Stimulated activated CD8-positive, alpha-beta memory T cell treated with anti-CD3 and anti-CD28 coated beads, Interleukin-12 subunit alpha, Interleukin-12 subunit beta, amount 100 ng/mL, for 1 hour (primary cell): Measurements from ENCODE around the gene BCAN.
"Not testable (repeated sequence)": the region's sequence is repeated elsewhere in the genome, so short reads cannot be mapped to it uniquely, and the experiment has no call there.

ENCODE experiments used
- DNase-seq: peaks from one replicate; pipeline ENCODE4 v3.0.0-alpha.2; 2020; ENCODE audit warnings: low read depth

BCAN gene, protein sequence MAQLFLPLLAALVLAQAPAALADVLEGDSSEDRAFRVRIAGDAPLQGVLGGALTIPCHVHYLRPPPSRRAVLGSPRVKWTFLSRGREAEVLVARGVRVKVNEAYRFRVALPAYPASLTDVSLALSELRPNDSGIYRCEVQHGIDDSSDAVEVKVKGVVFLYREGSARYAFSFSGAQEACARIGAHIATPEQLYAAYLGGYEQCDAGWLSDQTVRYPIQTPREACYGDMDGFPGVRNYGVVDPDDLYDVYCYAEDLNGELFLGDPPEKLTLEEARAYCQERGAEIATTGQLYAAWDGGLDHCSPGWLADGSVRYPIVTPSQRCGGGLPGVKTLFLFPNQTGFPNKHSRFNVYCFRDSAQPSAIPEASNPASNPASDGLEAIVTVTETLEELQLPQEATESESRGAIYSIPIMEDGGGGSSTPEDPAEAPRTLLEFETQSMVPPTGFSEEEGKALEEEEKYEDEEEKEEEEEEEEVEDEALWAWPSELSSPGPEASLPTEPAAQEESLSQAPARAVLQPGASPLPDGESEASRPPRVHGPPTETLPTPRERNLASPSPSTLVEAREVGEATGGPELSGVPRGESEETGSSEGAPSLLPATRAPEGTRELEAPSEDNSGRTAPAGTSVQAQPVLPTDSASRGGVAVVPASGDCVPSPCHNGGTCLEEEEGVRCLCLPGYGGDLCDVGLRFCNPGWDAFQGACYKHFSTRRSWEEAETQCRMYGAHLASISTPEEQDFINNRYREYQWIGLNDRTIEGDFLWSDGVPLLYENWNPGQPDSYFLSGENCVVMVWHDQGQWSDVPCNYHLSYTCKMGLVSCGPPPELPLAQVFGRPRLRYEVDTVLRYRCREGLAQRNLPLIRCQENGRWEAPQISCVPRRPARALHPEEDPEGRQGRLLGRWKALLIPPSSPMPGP

DNA sequence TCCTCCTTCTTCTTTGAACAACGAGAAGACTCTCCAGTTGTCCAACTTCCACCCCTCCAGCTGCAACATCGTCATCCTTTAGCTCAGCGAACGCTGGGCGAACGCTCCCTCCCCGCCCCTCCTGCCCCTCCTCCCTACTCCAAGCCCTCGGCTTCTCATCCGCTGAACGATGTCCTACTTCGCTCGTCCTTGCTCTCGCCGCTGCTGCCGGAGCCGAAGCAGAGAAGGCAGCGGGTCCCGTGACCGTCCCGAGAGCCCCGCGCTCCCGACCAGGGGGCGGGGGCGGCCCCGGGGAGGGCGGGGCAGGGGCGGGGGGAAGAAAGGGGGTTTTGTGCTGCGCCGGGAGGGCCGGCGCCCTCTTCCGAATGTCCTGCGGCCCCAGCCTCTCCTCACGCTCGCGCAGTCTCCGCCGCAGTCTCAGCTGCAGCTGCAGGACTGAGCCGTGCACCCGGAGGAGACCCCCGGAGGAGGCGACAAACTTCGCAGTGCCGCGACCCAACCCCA lies at the start of gene BCAN:
Gene BCAN, plus strand, starts transcription at position 357 of the 504 bp plus-strand sequence. CDS start 3,938 bp downstream, outside the sequence.
- DNase-seq: no peak

DNA sequence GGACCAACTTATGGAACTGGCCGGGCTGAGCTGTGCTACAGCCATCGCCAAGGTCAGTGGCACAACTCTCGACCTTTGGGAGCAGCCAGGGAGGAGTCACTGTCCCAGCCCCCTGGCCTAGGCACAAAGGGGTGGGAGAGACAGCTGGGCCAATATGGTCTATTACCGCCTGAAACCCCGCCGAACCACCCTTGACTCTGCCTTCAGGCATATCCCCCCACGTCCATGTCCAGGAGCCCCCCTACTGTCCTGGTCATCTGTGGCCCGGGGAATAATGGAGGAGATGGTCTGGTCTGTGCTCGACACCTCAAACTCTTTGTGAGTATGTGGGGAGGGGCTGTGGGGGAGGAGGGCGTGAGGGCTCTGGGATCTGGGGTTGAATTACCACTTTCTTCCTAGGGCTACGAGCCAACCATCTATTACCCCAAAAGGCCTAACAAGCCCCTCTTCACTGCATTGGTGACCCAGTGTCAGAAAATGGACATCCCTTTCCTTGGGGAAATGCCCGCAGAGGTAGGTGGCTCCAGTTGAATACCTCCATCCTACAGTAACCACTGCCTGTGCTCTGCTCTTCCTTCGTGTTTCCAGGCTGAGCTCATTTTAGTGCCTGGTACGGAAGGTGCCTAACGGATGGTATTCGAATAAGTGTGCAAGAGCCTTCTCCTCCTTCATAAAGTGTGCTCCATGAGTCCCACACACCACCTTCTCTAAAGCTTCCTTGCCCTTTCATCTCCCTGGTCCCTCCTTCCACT lies 49.6 kb upstream of the BCAN start:
- DNase-seq: no peak

DNA sequence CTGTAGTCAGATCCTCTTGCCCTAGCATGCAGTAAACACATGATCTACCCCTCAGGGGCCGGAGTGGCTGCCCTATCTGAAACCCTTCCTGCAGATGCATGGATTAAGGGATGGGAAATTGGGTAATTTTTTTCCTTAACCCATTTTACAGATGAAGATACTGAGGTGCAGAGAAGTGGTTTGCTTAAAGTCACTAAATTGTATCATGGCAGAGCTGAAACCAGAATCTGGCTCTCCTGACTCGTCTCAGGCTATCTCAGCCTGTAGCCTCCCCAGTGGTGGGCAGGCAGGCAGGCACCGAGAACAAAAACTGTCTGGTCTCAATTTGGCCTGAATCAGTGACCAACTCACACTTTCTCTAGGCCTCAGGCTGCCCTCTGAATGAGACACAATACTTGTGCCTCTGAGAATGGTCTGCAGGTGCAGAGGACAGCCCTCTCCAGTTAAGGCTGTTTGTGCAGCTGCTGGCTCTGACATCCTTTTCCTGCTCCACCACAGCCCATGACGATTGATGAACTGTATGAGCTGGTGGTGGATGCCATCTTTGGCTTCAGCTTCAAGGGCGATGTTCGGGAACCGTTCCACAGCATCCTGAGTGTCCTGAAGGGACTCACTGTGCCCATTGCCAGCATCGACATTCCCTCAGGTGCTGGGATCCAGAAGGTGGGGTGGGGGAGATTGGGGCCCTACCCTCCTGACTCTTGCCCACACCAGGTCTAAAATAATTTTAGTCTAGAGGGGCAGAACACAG lies 48.8 kb upstream of the BCAN start:
- no peak for DNase-seq

DNA sequence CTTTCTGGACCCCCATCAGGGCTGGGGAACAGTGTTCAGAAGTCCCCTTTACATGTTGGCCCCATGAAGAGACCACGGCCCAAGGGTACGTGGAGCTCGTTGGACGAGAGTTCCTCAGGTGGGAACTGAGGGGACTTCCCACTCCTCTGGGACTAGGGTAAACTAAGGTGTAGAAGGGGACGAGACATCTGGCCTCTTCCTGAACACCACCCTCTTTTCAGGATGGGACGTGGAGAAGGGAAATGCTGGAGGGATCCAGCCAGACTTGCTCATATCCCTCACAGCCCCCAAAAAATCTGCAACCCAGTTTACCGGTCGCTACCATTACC lies 48.3 kb upstream of the BCAN start:
- no peak for DNase-seq

DNA sequence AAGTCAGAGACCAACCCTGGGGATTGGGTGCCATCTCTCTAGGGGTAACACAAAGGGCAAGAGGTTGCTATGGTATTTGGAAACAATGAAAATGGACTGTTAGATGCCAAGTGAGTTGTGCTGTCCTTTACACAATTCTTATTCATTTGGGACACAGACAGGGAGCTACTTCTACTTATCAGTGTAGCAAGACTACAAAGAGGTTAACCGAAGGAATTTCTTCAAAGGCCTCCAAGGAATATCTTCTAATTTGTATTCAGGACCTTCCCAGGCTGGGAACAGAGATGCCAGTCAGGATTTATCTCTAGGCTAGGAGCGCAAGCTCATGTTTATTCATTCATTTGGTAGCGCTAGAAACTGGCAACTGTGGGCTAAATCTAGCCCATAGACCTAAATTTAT lies 47.7 kb upstream of the BCAN start:
- DNase-seq: no peak

DNA sequence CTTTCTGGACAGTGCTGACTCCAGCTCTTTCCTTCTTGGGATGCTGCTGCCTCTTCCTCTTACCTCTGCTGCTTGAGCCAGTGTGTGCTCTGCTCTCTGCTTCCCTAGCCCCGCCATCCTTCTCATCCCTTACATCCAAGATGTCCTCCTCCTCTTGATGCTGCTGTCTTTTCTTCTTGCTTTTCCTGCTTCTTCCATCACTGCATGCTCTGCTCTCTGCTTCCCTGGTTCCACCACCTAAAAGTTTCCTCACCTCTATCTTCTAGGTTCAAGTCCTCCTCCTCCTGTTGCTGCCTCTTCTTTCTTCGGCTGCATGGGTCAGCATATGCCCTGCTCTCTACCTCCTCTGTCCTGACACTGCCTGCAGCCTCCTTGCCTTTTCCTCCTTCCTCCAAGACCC lies 46.9 kb upstream of the BCAN start:
- DNase-seq: no peak

DNA sequence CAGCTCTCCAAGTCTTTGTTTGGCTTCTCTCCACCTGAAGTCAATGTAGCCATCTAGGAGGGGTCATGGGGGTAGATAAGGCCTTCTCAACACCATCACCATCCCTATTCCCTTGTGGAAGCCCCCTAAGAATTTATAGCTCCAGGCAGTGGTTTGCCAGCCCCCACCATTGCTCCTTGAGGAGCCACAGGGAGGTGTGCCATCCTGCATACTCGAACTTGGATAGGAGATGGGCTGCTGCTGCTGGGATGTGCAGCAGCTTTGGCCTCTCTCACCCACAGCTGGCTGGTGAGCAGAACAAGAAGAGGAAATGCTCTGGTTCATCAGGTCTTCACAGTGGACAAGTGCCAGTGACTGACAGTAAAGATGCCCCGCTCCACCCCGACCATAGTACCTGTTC lies 45.5 kb upstream of the BCAN start:
- no peak for DNase-seq

DNA sequence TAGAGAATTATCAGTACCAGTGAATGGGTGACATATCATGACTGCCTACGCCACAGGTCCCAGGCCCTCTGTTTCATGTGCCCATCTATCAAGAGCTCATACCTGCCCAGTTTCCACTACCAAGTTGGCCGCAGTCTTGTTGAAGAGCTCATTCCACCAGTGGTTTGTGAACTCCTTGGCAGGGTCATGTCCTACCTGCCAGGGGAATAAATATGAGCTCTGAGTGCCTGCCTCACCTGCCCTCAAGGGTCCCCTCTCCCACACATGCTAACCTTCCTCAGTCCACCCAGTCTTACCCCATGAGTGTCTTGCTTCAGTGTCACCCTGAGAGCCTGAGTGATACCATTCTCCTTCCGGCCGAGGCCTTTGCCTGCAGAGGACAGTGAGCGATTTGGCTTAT lies 43.8 kb upstream of the BCAN start:
- no peak for DNase-seq

DNA sequence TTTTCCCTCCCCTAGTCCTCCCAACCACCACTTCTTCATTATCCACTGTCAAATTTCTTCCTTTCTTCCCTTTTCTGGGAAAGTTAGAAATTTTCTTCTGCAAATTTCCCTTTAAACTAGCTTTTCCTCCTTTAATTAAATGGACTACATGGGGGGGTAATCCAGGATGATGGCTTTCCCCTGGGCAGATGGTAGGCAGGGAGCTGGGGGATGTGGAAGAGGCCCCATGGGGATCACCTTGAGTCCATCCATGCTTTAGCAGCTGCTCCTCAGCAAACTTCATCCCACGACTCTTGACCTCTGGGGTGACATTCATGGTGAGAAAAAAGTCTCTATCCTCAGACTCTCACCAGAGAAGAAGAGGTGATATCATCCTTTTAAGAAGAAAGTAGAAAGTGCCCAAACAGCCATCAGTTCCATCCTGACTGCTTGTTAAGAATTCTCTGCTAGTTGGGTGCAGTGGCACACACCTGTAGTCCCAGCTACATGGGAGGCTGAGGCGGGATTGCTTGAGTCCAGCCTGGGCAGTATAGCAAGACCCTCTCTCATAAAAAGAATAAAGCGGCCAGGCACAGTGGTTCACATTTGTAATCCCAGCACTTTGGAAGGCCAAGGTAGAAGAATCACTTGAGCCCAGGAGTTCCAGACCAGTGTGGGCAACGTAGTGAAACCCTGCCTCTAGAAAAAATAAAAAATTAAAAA lies 43.0 kb upstream of the BCAN start:
- DNase-seq: no peak

DNA sequence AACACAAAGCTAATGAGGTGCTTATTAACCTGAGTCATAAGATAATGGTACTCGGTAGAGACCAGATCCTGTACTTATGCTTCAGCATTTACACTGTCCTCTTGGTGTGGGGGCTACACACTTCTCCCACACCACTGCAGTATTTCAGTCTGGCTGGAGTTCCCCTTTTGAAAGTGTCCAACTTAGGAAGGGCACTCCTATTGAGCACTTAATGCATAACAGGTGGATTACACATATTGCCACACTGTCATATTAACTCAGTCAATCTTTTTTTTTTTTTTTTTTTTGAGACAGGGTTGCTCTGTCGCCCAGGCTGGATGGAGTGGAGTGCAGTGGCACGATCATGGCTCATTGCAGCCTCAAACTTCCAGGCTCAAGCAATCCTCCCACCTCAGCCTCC lies 42.1 kb upstream of the BCAN start:
- DNase-seq: no peak

DNA sequence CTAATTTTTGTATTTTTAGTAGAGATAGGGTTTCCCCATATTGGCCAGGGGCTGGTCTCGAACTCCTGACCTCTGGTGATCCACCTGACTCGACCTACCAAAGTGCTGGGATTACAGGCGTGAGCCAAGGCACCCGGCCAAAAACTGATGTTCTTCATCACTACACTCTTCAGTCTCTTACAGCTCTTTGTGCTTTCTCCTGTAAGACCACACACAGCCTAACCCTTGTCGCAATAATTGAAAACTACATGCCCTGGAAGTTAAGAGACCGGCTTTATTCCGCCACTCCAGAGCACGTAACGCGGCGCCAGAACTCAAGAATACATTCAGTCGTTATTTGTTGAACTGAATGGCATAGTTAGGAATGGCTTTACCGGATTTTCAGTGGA lies 41.2 kb upstream of the BCAN start:
- DNase-seq: no peak

DNA sequence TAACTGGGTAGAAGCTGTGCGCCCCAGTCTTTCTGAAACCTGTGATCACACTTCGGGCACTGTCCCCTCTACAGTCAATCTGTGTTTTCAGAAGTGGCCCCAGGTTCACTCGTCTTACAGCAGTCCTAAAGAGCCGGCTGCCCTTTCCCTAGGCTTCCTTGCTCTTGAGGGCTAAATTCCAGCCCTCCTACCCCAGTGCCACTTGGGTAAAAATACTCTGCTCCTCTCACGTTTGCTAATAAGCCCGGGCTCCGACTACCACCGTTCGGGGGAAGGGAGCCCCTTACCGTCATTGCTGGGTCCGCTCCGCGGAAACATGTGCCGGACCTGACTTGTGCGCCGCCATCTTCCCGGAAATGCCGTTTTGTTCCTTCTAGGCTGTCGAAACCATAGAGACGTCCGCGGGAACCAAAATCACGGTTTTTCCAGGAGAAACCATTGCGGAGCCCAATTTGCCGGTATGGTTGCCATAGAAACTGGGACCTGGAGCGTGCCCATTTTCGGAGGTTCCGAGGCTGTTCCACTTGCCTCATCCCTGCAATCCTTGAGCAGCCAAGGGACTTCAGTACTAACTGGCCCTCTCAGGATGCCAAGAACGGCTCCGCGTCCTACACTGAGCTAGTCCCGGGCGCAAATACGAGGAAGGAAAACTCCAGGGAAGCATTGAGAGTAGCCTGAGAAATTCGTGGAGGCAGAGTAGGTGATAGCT lies 40.6 kb upstream of the BCAN start, which contains the start of gene GPATCH4:
Gene GPATCH4, minus strand, starts transcription at position 358 of the 709 bp plus-strand sequence.
- peak; percentile 58 for DNase-seq

DNA sequence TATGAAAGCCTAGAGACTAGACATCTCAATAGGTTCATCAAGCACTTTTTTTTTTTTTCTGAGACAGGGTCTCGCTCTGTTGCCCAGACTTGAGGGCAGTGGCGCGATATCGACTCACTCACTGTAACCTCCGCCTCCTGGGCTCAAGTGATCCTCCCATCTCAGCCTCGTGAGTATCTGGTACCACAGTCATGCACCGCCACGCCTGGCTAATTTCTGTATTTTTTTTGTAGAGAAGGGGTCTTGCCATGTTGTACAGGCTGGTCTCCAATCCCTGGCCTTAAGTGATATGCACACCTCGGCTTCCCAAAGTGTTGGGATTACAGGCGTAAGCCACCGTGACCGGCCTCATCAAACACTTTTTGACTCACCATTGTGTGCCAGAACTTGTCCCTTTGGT lies 40.0 kb upstream of the BCAN start:
- no peak for DNase-seq

DNA sequence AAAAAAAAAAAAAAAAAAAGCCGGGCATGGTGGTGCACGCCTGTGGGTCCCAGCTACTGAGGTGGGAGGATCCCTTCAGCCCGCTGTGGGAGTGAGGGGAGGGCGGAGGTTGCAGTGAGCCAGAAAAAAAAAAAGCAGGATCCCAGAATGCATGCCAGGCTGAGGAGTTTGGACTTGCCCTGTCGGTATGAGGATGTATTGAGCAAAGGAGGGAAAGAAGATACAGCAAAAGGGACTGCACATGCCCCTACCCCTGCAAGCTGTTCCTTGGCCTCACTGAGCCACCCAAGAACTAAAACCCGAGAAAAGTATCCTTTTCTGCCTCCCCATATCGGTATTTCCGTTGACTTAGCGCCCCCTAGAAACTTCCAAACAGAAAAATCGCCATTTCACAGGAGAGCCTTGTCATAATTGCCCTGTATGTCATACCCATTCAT lies 39.3 kb upstream of the BCAN start:
- DNase-seq: no peak

DNA sequence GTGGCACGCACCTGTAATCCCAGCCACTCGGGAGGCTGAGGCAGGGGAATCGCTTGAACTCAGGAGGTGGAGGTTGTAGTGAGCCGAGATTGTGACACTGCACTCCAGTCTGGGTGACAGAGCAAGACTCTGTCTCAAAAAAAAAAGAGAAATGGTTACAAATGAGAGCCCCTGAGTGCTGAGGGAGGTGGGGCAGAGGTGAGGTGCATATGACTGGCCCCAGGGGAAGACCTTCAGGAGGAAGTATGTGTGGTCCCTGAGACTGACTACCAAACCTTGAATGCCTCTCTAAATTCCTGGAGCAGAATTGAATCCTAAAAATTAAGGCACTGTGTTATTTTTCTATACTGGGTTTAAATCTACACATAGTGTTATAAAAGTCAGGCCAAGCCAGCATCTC lies 34.6 kb upstream of the BCAN start:
- not testable (repeated sequence) for DNase-seq

DNA sequence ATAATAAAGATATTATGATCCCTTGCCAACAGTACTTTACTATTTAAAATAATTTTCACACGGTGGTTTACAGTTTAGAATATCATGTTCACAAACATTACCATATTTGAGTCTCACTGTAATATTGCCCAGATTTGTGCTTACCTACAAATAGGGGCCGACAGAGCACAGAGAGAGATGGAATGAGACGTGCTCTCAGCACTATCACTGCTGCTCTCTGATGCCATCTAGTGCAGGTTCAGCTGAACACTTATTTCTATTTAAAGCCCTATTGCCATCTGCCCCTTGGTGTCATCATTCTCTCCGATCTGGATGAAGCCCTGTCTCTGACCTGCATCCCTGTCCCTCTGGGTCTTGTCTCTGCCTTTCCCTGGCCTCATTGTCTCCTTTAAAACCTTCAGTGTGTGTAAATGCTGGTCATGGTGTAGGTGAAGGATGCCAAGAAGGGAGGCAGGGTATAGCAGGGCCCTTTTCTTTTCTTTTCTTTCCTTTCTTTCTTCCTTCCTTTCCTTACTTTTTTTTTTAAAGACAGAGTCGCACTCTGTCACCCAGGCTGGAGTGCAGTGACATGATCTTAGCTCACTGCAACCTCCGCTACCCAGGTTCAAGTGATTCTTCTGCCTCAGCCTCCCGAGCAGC lies 33.8 kb upstream of the BCAN start:
- no peak for DNase-seq

DNA sequence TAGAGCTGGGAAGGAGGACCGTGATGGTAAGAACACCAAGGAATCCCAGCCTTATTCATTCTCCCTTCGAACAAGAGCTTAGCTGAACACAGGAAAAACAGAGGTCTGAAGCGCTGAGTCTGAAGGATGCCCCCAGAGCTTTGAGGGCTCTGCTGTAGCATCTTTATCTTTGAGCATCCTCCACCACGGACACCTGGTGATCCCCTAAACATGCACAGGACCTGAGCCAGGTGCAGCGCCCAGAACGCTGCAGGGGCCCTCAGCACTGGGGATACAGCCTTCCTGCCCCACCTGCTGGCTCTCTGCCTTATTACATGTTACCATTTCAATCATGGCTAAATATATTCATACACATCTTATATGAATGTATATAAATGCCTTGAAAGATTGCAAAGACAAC lies 32.9 kb upstream of the BCAN start:
- DNase-seq: no peak

DNA sequence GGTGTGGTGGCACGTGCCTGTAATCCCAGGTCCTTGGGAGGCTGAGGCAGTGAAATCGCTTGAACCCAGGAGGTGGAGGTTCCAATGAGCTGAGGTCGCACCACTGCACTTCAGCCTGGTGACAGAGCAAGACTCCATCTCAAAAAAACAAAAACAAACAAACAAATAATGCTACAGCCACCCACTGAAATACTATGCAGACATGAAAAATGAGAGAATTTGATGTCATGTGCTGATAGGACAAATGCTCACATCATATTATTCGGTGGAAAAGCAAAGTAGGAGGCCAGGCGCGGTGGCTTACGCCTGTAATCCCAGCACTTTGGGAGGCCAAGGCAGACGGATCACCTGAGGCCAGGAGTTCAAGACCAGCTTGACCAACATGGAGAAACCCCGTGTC lies 31.8 kb upstream of the BCAN start:
- DNase-seq: not testable (repeated sequence)

DNA sequence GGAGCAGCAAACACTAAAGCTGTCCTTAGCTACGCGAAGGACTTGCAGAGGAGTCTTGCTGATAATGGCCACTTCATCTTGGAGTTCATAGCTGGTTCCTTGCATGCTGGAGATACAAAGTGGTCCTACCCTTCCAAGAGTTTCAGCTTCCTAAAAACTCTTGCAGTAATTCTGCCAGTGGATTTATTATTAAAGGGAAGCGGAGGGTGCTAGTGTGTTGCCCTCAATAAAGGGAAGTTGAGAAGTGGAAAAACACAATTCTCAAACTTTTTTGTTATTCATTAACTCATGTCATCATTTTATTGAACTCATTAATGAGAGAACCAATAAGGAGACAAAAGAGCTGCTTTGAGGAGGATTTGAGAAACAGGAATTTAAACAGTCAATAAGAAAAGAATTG lies 29.3 kb upstream of the BCAN start:
- no peak for DNase-seq

DNA sequence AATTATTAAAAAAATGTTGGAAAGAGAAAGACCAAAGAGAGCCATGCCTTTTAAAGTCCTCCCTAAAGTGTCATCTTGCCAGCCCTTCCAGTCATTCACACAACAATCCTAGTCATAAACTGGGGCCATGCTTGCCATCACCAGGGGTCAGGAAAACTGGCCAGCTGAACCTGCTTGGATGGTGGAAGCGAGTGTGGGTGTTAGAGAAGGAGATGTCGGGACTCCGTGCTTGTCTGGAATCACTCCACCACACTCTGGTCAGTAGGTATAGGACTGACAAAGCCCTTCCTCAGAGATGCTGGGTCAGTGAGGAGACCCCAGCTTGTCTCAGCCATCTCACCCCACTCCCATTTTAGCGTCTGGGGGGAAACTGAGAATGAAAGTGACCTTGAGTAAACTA lies 26.0 kb upstream of the BCAN start:
- no peak for DNase-seq
